HUDEP-2 (cell line): Measurements from ENCODE around the gene CXXC4.

Experiments used
- DNase-seq, 76 experiments: peaks; one replicate each; lab custom pipeline; 2025; ENCODE audit not compliant: unreplicated experiment in 76 of 76; lab: John Stamatoyannopoulos, UW

Gene CXXC4

GRCh38 chr4:104424475-104424941, 70.2 kb downstream of the CXXC4 start:
- no peak for DNase-seq

GRCh38 chr4:104421566-104421965, 73.1 kb downstream of the CXXC4 start:
- DNase-seq, result no peak

- DNase-seq, result no peak
Measured at GRCh38 chr4:104420766-104421165, 73.9 kb downstream of the CXXC4 start.
